Activated CD4-positive, alpha-beta T cell treated with anti-CD3 and anti-CD28 coated beads for 24 hours (primary cell): ENCODE measurements around the gene NUP43.
"Not testable (repeated sequence)": the region's sequence is repeated elsewhere in the genome, so short reads cannot be mapped to it uniquely, and the experiment has no call there.

Source experiments
- DNase-seq, 2 donors: peaks; one replicate each; pipeline ENCODE4 v3.0.0-alpha.2; 2020; ENCODE audit warnings: low read depth in 2 of 2

NUP43 gene

GRCh38 chr6:149694921-149695320 is 51.4 kb downstream of the NUP43 start:
- DNase-seq: no peak

- DNase-seq: no peak
Observed at GRCh38 chr6:149691201-149691600, 55.1 kb downstream of the NUP43 start.

- no peak for DNase-seq
Observed at GRCh38 chr6:149686230-149686629, 60.1 kb downstream of the NUP43 start.

GRCh38 chr6:149683256-149683859 is 63.0 kb downstream of the NUP43 start:
- DNase-seq: no peak

GRCh38 chr6:149681845-149682244 is 64.5 kb downstream of the NUP43 start:
- not testable (repeated sequence) for DNase-seq

GRCh38 chr6:149681209-149681608 is 65.1 kb downstream of the NUP43 start:
- DNase-seq: no peak

GRCh38 chr6:149680503-149680902 is 65.8 kb downstream of the NUP43 start:
- no peak for DNase-seq
